Endothelial cell of umbilical vein (primary cell): ENCODE measurements around the gene FAAP100.
A peak's percentile ranks its signal among the peaks of the same experiment; 100 is the strongest.

Experiments used
- CTCF ChIP-seq, 2 donors: IDR thresholded peaks; 1 replicate in 1 of 2; 2 replicates in 1 of 2; pipeline ENCODE4 v1.5.1; 2011; ENCODE audit warnings: low read length in 2 of 2, mild to moderate bottlenecking in 2 of 2, moderate library complexity in 2 of 2, control low read depth in 1 of 2, inconsistent platforms in 1 of 2, low read depth in 1 of 2; ENCODE audit not compliant: insufficient read depth in 1 of 2; ENCODE audit errors: extremely low read depth in 1 of 2
- EZH2 ChIP-seq: IDR thresholded peaks from 2 replicates; pipeline ENCODE4 v1.6.1; 2012; ENCODE audit warnings: borderline replicate concordance, low read depth, mild to moderate bottlenecking, moderate library complexity, low read length, inconsistent platforms; ENCODE audit not compliant: severe bottlenecking
- TF ChIP-seq, protein P1 (sequence below): IDR thresholded peaks from 2 replicates; pipeline ENCODE4 v1.6.1; 2011; ENCODE audit not compliant: insufficient read depth, insufficient read length

DNA sequence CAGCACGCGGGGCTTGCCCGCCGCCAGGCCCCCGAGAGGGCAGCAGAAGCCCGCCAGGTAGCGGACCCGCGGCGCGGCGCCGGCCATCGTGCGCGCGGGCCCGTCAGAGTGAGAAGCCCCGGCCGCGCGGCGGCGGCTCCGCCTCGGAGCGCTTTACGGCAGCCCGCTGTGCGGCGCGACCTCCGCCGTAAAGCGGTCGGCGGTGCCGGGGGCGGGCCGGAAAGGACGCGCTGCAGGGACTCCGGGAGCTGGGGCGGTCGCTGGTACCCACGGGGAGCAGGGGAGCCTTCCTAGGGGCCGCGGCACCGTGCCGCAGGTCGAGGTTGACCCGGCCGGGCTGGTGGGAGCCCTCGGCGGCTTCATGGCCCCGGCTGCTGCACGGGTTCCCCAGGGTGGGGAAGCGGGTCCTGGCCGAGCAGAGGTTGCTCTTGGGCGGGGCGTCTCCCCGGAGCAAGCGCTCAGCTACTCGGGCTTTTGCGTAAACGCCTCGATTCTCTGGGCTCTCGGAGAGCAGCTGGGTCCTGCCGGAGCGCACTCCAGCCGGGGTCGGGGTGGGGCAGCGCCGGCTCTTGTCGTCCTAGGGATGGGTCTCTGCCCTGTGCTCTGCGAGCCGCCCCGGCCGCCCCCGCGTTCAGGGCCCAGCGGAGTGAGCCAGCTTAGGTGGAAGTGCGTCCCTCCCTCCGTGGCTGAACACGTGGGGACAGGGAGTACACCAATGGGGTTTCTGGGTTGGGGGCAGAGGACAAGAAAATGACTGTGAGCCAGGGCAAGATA lies at the start of gene FAAP100:
- TF ChIP-seq CTCF (IDR thresholded peaks at IDR 0.05; ENCODE audit: extremely low read depth in 1 of 2, insufficient read depth in 1 of 2, low read depth in 1 of 2, low read length in 2 of 2) (no peak), EZH2 (no peak)
- TF ChIP-seq, protein P1, sequence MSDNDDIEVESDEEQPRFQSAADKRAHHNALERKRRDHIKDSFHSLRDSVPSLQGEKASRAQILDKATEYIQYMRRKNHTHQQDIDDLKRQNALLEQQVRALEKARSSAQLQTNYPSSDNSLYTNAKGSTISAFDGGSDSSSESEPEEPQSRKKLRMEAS = peak; percentile 36
